Measurements from ENCODE around the gene PTPN2. TPM values are rescaled to one million over a fixed set of nuclear protein-coding genes. Genes with fewer than 3 reads are reported as not detected.

Gene PTPN2
- total and polyA plus RNA-seq, 2 of the 4 experiments (the other 2 are of a cell fraction) = 13.2 to 30.6 TPM

DNA sequence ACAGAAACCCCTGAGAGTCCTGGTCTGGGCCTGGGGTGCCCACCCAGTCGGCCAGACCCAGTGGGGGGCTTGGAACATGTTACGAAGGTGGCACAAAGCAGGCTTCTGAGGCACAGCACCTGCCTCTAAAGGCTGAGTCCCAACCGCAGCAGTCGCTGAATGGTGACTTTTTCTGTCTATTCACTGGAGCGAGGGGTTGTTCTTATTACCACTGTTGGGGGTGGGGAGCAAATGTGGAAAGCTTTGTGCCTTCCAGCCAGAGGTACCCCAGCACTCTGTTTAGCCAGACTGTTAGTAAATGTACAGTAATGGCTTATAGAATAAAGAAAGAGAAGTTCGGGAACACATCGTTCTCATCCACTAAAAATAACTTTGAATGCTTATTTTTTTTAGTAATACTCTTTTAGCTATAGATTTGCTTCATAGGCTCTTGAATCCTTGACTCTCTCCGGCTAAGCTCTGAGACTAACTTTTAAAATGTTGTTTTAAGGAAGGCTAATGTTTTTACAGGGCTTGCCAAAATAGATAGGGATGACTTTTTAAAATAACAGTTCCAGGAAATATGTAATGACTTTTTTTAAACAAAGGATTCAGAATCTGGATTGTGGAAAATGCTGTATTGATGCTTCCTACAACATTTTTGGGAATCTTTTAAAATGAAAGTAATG lies 23.4 kb upstream of the PTPN2 start:
- peak overlapping the region in 1 of 2 experiments; percentile 11; a peak in 1 of 4 replicates for H4K8ac ChIP-seq (ENCODE audit: low read depth in 2 of 2, low read length in 2 of 2)
- no peak overlapping the region for H2AK9ac ChIP-seq (replicated peaks; ENCODE audit: low read depth, low read length, poor library complexity)
- H3K18ac ChIP-seq (ENCODE audit: low read depth, low read length) = peak overlapping the region; percentile 31; the same call in 1 of the 2 replicates
- H3K4me2 ChIP-seq (ENCODE audit: low read depth, low read length) = peak overlapping the region; percentile 80
- POLR2A ChIA-PET (ENCODE audit: unreplicated experiment) = interaction anchor here (0.9 kb wide), 1 partner anchor 24 kb away, joined by 5 read pairs; the partner anchor contains the start of gene PTPN2
- no peak overlapping the region for H3K4me3 ChIP-seq (ENCODE audit: insufficient read depth, low read depth, low read length)
- peak overlapping the region; percentile 61; the same call in 1 of the 2 replicates for H3K14ac ChIP-seq (replicated peaks; ENCODE audit: low read depth, low read length)
- peaks cover 11% of the 10 kb centered on the region for H3K4me1 ChIP-seq (ENCODE audit: control insufficient read depth, insufficient read depth, low read length)
- peak overlapping the region; percentile 66 for H2BK120ac ChIP-seq (ENCODE audit: low read depth, low read length)
- no peak overlapping the region; the same call in 1 of the 2 replicates for H4K91ac ChIP-seq (ENCODE audit: insufficient read depth, low read depth, low read length)
- H4K5ac ChIP-seq (ENCODE audit: low read depth, low read length) = peak overlapping the region; percentile 49; the same call in 1 of the 2 replicates
- no TSS peak for BruUV-seq (replicated peaks)
- H2AK5ac ChIP-seq (ENCODE audit: low read depth, low read length) = peak overlapping the region; percentile 49; the same call in 1 of the 2 replicates
- H3K9ac ChIP-seq (ENCODE audit: low read depth, low read length) = peak overlapping the region; percentile 39; the same call in 1 of the 2 replicates
- 0 out of 3 replicates have a peak overlapping the region, but pooled peaks have one; percentile 3 for H2BK15ac ChIP-seq (ENCODE audit: low read depth, low read length)
- peaks cover 10% of the 10 kb centered on the region; the same call in 1 of the 2 replicates for H3K9me3 ChIP-seq (ENCODE audit: control insufficient read depth, insufficient read depth, low read length)
- no peaks in the 10 kb centered on the region for H3K79me1 ChIP-seq (ENCODE audit: low read depth in 1 of 2, low read length in 2 of 2)
- DNase-seq (peak; percentile 72), ATAC-seq (ENCODE audit: low read depth) (peak; percentile 81)
- peak overlapping the region; percentile 3; the same call in 1 of the 2 replicates for H3K56ac ChIP-seq (ENCODE audit: extremely low read depth, insufficient read depth, low read length)
- 92% methylated on average over 2 of the region's 8 CpGs; no CpG with 5 or more reads in 1 of the 2 experiments for WGBS, 2 experiments (ENCODE audit: extremely low coverage in 2 of 2, insufficient read length in 1 of 2)
- H2BK20ac ChIP-seq (ENCODE audit: low read depth, low read length) = peak overlapping the region; percentile 59
- peak overlapping the region; percentile 91; the same call in 1 of the 2 replicates for H3K27ac ChIP-seq (ENCODE audit: insufficient read depth, low read length)
- H2BK5ac ChIP-seq (ENCODE audit: low read depth, low read length, poor library complexity, severe bottlenecking) = no peak overlapping the region
- H4K20me1 ChIP-seq (ENCODE audit: insufficient read depth, low read length) = peaks cover 4% of the 10 kb centered on the region; the same call in 1 of the 2 replicates
- H3K36me3 ChIP-seq (ENCODE audit: control insufficient read depth, insufficient read depth, low read length) = no peaks in the 10 kb centered on the region
- H3K9me1 ChIP-seq (ENCODE audit: insufficient read depth, low read length) = peaks cover 11% of the 10 kb centered on the region; the same call in 1 of the 2 replicates
- in situ Hi-C loops (cut with MboI; ENCODE audit: low sequenced_read_pairs) = no loop called here
- no peak overlapping the region for H3K23ac ChIP-seq (ENCODE audit: low read depth, low read length)
- CTCF ChIA-PET = interaction anchor here (1.3 kb wide), 1 partner anchor 17 kb away, joined by 3 read pairs; no protein-coding TSS in a partner anchor
- intact Hi-C loops (cut with micrococcal nuclease) = no loop called here
- H2AFZ ChIP-seq (replicated peaks; ENCODE audit: low read length, poor library complexity) = peak overlapping the region; percentile 35
- dilution Hi-C loops (cut with HindIII; ENCODE audit: low sequenced_read_pairs, unreplicated experiment) = no loop called here
- no peak for TF ChIP-seq MAZ (IDR thresholded peaks at IDR 0.05; ENCODE audit: borderline replicate concordance, low read depth, low read length)
- H3K27me3 ChIP-seq (ENCODE audit: control insufficient read depth, insufficient read depth, low read length) = no peaks in the 10 kb centered on the region
- peak overlapping the region; percentile 52 for H3K4ac ChIP-seq (ENCODE audit: low read depth, low read length)
